Osteocyte (in vitro differentiated cells): Measurements from ENCODE around the gene EXOSC2. TPM values are rescaled to one million over a fixed set of nuclear protein-coding genes. Genes with fewer than 3 reads are reported as not detected.

Experiments
- DNase-seq: peaks from one replicate; pipeline ENCODE4 v3.0.0; 2021; ENCODE audit warnings: mixed read lengths; ENCODE audit not compliant: unreplicated experiment; ENCODE audit errors: extremely low spot score
- H3K27ac Mint-ChIP-seq: one replicate; pipeline ENCODE4 v1.8.0; 2021; ENCODE audit warnings: mild to moderate bottlenecking, mixed read lengths; ENCODE audit not compliant: unreplicated experiment
- H3K27me3 Mint-ChIP-seq: one replicate; pipeline ENCODE4 v1.8.0; 2021; ENCODE audit warnings: mixed read lengths; ENCODE audit not compliant: unreplicated experiment
- H3K36me3 Mint-ChIP-seq: one replicate; pipeline ENCODE4 v1.8.0; 2021; ENCODE audit warnings: mixed read lengths; ENCODE audit not compliant: unreplicated experiment
- H3K4me1 Mint-ChIP-seq: one replicate; pipeline ENCODE4 v1.8.0; 2021; ENCODE audit warnings: mixed read lengths; ENCODE audit not compliant: unreplicated experiment
- H3K4me3 Mint-ChIP-seq: one replicate; pipeline ENCODE4 v1.8.0; 2021; ENCODE audit warnings: mild to moderate bottlenecking, moderate library complexity, mixed read lengths; ENCODE audit not compliant: unreplicated experiment
- H3K9me3 Mint-ChIP-seq: one replicate; pipeline ENCODE4 v1.8.0; 2021; ENCODE audit warnings: mixed read lengths; ENCODE audit not compliant: unreplicated experiment
- CTCF ChIP-seq: fragments of 200-600 bp; sonication (generic); IDR thresholded peaks from 2 replicates; pipeline ENCODE4 v1.5.0; 2021; ENCODE audit warnings: antibody characterized with exemption, mild to moderate bottlenecking, moderate library complexity
- total RNA-seq: library from RNA; stranded (reverse); gene quantifications from 2 replicates; pipeline ENCODE4 v1.2.1, GENCODE V29; 2021

The EXOSC2 gene
- total RNA-seq, 1 donor from 2014 or later: 26.1 TPM

GRCh38 chr9:130739081-130739480 is 45.5 kb downstream of the EXOSC2 start:
- H3K36me3 Mint-ChIP-seq: no peaks in the 10 kb centered on the region
- no peak for DNase-seq
- no peaks in the 10 kb centered on the region for H3K27me3 Mint-ChIP-seq
- peaks cover 8% of the 10 kb centered on the region for H3K4me1 Mint-ChIP-seq
- H3K4me3 Mint-ChIP-seq: no peak overlapping the region
- H3K9me3 Mint-ChIP-seq: no peaks in the 10 kb centered on the region
- no peak for TF ChIP-seq CTCF
- no peak overlapping the region for H3K27ac Mint-ChIP-seq

- H3K4me3 Mint-ChIP-seq: no peak overlapping the region
- peaks cover 19% of the 10 kb centered on the region for H3K4me1 Mint-ChIP-seq
- TF ChIP-seq CTCF: no peak
- no peaks in the 10 kb centered on the region for H3K27me3 Mint-ChIP-seq
- H3K9me3 Mint-ChIP-seq: no peaks in the 10 kb centered on the region
- H3K36me3 Mint-ChIP-seq: no peaks in the 10 kb centered on the region
- no peak for DNase-seq
- H3K27ac Mint-ChIP-seq: no peak overlapping the region
These were observed 46.8 kb downstream of the EXOSC2 start for GRCh38 chr9:130740218-130741023.

- Mint-ChIP-seq H3K4me1 (peaks cover 24% of the 10 kb centered on the region), H3K27ac (no peak overlapping the region), H3K9me3 (no peaks in the 10 kb centered on the region), H3K36me3 (no peaks in the 10 kb centered on the region), H3K4me3 (no peak overlapping the region), H3K27me3 (no peaks in the 10 kb centered on the region)
- no peak for TF ChIP-seq CTCF
- no peak for DNase-seq
These were observed 47.4 kb downstream of the EXOSC2 start for GRCh38 chr9:130741024-130741305.

GRCh38 chr9:130741831-130742449 is 48.4 kb downstream of the EXOSC2 start:
- peaks cover 30% of the 10 kb centered on the region for H3K4me1 Mint-ChIP-seq
- H3K4me3 Mint-ChIP-seq: no peak overlapping the region
- H3K27ac Mint-ChIP-seq: no peak overlapping the region
- no peak for DNase-seq
- H3K9me3 Mint-ChIP-seq: no peaks in the 10 kb centered on the region
- no peak for TF ChIP-seq CTCF
- H3K27me3 Mint-ChIP-seq: no peaks in the 10 kb centered on the region
- H3K36me3 Mint-ChIP-seq: no peaks in the 10 kb centered on the region

- Mint-ChIP-seq H3K36me3 (no peaks in the 10 kb centered on the region), H3K9me3 (no peaks in the 10 kb centered on the region), H3K4me1 (peaks cover 32% of the 10 kb centered on the region), H3K27me3 (no peaks in the 10 kb centered on the region), H3K4me3 (no peak overlapping the region), H3K27ac (no peak overlapping the region)
- TF ChIP-seq CTCF: no peak
- DNase-seq: no peak
These were observed 50.1 kb downstream of the EXOSC2 start for GRCh38 chr9:130743656-130744055.
